Fibroblast of peridontal ligament (primary cell): ENCODE data around the gene RAPH1.
A peak's percentile ranks its signal among the peaks of the same experiment; 100 is the strongest.

Experiments used
- DNase-seq: peaks from one replicate; pipeline ENCODE4 v3.0.0-alpha.2; 2010; ENCODE audit errors: extremely low read depth

The RAPH1 gene

GRCh38 chr2:203360833-203361430 lies 174.2 kb downstream of the RAPH1 start:
- DNase-seq, result no peak

- no peak for DNase-seq
Observed at GRCh38 chr2:203359450-203359849, 175.7 kb downstream of the RAPH1 start.

- no peak for DNase-seq
Observed at GRCh38 chr2:203354966-203355365, 180.1 kb downstream of the RAPH1 start.

DNA sequence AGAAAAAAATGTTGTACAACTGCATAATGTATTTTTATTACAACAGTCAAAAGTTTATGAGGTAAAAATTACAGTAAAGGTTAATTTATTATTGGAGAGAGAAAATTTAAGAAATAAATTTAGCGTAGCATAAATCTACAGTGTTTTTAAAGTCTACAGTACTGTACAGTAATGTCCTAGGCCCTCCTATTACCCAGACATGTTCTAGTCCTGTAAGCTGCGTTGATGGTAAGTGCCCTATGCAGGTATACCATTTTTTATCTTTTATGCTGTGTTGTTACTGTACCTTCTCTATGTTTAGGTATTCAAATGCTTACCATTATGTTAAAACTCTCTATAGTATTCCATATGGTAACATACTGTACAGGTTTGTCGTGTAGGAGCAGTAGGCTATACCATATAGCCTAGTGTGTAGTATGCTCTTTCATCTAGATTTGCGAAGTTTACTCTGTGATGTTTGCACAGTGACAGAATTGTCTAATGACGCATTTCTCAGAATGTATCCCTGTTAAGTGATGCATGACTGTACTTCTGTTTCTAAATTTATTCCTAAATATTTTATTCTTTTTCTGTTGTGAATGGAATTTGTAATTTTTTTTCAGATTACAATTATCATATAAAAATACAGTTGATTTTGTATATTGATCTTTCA lies 182.4 kb downstream of the RAPH1 start:
- DNase-seq, result peak; percentile 11

DNA sequence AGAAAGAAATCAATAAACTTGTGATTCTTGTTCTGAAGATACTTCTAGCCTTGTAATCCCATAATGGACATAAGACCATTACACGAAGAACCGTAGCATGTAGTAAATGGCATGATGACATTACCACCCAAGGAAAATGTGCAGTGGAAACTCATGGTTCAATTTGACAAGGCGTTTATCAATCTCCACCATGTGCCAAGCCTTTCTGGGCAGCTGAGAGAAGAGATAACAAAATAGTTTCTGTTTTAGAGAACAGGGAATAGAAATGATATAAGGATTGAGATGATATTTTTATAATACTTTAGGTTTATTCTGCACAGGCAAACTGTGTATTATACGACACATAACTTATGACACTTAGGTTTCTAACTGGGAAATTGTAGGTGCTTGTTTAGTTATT lies 187.7 kb downstream of the RAPH1 start:
- DNase-seq, result no peak

- DNase-seq, result no peak
Observed at GRCh38 chr2:203346612-203347011, 188.5 kb downstream of the RAPH1 start.

DNA sequence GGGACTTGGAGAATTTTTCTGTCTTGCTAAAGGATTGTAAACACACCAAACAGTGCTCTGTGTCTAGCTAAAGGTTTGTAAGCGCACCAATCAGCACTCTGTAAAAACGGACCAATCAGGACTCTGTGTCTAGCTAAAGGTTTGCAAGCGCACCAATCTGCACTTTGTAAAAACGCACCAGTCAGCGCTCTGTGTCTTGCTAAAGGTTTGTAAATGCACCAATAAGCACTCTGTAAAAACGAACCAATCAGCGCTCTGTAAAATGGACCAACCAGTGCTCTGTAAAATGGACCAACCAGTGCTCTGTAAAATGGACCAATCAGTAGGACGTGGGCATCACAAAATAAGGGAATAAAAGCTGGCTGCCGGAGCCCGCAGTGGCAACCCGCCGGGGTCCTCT lies 190.4 kb downstream of the RAPH1 start:
- no peak for DNase-seq
